HG02798 (cell line): ENCODE measurements around the gene SMG5.
"Not testable (repeated sequence)": the region's sequence is repeated elsewhere in the genome, so short reads cannot be mapped to it uniquely, and the experiment has no call there.

ENCODE experiments used
- ATAC-seq: cut with Tn5 transposase; IDR thresholded peaks from one replicate; pipeline ENCODE4 v1.9.1; 2021; ENCODE audit warnings: mild to moderate bottlenecking; ENCODE audit not compliant: unreplicated experiment, poor library complexity

SMG5 gene

GRCh38 chr1:156216361-156217086 lies 66.1 kb downstream of the SMG5 start:
- ATAC-seq = not testable (repeated sequence)

- ATAC-seq = no peak
Measured at GRCh38 chr1:156214024-156214748, 68.4 kb downstream of the SMG5 start.

- no peak for ATAC-seq
Measured at GRCh38 chr1:156213644-156213966, 69.0 kb downstream of the SMG5 start.

GRCh38 chr1:156212833-156213643 lies 69.6 kb downstream of the SMG5 start, which contains the start of gene PMF1:
Gene PMF1, plus strand, starts transcription at chr1:156213007. Its CDS starts 9 bp downstream, at chr1:156213016.
- ATAC-seq = peak; percentile 92

GRCh38 chr1:156212130-156212529 lies 70.5 kb downstream of the SMG5 start:
- ATAC-seq = no peak

GRCh38 chr1:156211243-156211642 lies 71.4 kb downstream of the SMG5 start:
- ATAC-seq = no peak

GRCh38 chr1:156204686-156205085 lies 77.9 kb downstream of the SMG5 start:
- ATAC-seq = no peak

GRCh38 chr1:156203331-156203730 lies 79.3 kb downstream of the SMG5 start:
- no peak for ATAC-seq

- no peak for ATAC-seq
Measured at GRCh38 chr1:156200044-156200443, 82.6 kb downstream of the SMG5 start.
